Activated CD4-positive, CD25-positive, alpha-beta regulatory T cell treated with anti-CD3 and anti-CD28 coated beads, Interleukin-2, amount 50 U/mL, for 72 hours (primary cell): ENCODE measurements around the gene SNRNP70.
"Not testable (repeated sequence)": the region's sequence is repeated elsewhere in the genome, so short reads cannot be mapped to it uniquely, and the experiment has no call there.

Experiments
- DNase-seq: peaks from one replicate; pipeline ENCODE4 v3.0.0; 2021

The SNRNP70 gene, protein sequence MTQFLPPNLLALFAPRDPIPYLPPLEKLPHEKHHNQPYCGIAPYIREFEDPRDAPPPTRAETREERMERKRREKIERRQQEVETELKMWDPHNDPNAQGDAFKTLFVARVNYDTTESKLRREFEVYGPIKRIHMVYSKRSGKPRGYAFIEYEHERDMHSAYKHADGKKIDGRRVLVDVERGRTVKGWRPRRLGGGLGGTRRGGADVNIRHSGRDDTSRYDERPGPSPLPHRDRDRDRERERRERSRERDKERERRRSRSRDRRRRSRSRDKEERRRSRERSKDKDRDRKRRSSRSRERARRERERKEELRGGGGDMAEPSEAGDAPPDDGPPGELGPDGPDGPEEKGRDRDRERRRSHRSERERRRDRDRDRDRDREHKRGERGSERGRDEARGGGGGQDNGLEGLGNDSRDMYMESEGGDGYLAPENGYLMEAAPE

DNA sequence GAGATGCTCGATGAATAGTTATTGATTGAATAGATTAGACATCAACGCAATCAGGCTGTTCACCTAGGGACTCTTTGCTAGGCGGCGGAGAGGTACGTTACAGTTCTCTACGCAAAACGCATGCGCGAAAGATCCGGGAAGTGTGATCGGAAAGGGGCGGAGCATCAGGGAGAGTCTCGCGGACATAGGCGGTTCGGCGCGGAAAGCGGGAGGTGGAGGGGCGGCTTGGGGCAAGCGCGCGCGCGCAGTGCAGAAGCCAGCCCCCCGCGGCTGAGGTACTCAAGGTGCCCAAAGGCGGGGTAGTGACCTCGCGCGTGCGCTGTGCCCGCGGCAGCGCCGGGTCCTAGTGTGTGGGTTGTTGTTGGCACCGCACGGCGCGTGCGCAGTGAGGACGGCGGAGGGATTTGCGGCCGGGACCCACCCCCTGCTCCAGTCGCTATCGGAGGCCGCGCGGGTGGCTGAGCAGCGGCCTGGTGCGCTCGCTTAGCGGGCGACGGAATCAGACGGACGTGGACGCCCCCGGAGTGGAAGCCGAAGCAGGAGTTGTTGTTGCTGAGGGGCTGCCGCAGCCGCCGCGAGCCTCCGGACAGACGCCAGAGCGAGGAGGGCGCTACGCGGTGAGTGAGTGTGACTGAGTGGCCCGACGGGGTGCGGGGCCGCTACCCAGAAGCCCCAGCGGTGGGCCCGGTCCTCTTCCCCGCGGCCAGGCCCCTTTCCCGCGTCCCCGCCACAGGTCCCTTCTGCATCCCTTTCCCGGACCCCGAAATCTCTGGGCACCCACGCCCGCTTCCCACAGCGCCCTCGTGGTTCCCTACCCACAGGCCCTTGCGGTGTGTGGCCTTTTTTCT, at the start of gene SNRNP70:
Gene SNRNP70 (plus strand): TSS at position 432 of the 848 bp plus-strand sequence. CDS start 964 bp downstream, outside the sequence.
- DNase-seq: peak; percentile 99

DNA sequence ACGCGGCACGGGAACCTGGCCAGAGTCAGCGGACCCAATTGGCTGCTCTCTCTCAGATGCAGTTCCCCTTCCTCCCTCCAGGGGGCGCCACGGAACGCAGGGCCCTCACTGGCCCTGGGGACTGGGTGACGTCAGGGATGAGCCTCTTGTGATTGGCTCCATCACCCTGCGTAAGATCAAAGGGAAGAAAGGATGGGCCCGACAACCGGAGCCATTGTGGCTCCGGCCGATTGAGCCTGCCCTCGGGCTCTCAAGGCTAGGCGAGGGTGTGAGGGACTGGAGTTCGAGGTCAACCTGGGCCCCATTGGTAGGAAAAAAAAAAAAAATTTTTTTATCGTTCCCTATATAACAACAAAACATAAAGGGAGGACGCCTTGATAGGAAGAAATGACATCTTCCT, 48.4 kb upstream of the SNRNP70 start, which contains the start of gene CGB1:
Gene CGB1 (minus strand): TSS at position 81 of the 400 bp plus-strand sequence. CDS start 184 bp downstream, outside the sequence.
- peak; percentile 69 for DNase-seq

DNA sequence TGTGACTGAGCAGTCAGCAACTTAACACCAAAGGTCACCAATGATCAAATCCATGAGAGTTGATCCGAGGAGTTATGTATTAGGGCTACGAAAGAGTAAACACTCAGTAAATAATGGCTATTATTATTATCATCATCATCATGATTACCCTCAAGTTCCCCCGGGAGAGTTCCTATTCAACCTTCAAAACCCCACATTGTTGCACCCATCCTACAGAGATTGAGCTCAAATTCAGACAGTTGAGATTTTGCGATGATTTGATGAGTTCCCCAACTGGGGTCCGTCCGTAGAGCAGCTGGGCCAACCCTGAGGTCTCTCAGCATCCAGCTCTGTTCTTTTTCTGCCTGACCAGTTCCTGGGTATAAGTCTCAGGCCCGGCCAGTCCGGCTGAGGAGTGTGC, 47.1 kb upstream of the SNRNP70 start:
- not testable (repeated sequence) for DNase-seq

DNA sequence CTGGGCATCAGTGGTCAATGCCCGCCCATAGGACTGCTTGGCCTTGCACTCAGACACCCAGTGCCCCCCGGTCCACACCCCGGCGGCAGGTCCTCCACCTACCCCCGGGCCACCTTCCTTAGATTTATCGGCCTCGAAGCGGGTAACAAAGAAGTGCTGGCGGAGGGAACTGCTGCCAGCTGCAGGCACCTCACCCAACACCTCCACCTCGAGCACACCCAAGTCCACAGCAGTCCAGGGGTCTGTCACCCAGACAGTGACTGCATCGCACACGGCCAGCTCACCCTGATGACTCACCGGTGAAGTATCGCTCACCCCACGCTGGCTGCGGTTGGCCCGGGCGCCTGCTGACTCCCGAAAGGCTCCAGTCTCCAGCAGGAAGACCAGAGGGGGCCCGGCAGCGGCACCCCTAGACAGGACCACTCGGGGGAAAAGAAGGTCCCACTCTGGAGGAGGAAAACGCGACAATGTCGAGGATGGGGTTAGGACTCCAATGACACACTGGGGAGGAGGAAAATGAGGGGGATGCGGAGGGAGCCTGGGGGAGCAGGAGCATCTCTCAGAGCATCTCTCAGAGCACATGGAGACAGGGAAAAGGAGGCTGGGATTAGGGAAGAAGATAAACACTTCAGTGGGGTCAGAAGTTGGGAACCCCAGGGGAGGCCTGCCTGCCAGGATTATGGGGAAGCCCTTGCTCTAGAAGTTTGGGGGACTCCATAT, 46.5 kb upstream of the SNRNP70 start:
- not testable (repeated sequence) for DNase-seq

DNA sequence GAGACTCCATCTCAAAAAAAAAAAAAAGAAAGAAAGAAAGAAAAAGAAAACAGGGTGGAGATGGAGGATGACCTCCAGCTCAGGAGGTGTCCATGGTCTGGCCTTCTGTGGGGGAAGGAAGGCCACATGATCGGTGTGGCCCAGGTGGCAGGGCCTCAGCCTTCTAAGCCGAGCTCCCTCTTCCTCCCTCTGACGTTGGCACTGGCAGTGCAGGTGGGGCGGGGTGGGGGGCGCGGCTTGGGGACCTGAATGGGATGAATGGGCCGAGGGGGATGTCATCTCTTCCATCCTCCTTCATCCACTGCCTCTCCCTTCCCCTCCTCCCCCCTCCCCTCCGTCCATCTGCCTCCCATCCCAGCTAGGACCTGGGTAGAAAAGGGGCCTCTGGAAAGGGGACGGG, 45.5 kb upstream of the SNRNP70 start:
- not testable (repeated sequence) for DNase-seq

DNA sequence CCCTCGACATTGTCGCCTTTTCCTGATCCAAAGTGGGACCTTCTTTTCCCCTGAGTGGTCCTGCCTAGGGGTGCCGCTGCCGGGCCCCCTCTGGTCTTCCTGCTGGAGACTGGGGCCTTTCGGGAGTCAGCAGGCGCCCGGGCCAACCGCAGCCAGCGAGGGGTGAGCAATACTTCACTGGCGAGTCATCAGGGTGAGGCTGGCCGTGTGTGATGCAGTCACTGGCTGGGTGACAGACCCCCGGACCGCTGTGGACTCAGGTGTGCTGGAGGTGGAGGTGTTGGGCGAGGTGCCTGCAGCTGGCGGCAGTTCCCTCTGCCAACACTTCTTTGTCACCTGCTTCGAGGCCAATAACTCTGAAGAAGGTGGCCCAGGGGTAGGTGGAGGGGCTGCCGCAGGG, 43.1 kb upstream of the SNRNP70 start:
- DNase-seq: no peak

DNA sequence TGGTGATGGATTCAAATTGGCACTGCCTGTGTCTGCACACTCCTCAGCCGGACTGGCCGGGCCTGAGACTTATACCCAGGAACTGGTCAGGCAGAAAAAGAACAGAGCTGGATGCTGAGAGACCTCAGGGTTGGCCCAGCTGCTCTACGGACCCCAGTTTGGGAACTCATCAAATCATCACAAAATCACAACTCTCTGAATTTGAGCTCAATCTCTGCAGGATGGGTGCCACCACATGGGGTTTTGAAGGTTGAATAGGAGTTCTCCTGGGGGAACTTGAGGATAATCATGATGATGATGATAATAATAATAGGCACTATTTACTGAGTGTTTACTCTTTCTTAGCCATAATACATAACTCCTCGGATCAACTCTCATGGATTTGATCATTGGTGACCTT, 42.6 kb upstream of the SNRNP70 start:
- not testable (repeated sequence) for DNase-seq

DNA sequence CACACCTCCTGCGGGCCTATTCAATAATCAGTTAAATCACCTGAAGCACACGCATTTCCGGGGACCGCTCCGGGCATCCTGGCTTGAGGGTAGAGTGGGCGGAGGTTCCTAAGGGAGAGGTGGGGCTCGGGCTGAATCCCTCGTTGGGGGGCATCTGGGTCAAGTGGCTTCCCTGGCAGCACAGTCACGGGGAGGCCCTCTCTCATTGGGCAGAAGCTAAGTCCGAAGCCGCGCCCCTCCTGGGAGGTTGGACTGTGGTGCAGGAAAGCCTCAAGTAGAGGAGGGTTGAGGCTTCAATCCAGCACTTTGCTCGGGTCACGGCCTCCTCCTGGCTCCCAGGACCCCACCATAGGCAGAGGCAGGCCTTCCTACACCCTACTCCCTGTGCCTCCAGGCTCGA, 41.7 kb upstream of the SNRNP70 start, which contains the start of gene CGB5:
Gene CGB5 (plus strand): TSS at position 301 of the 400 bp plus-strand sequence. CDS start 362 bp downstream, outside the sequence.
- not testable (repeated sequence) for DNase-seq

DNA sequence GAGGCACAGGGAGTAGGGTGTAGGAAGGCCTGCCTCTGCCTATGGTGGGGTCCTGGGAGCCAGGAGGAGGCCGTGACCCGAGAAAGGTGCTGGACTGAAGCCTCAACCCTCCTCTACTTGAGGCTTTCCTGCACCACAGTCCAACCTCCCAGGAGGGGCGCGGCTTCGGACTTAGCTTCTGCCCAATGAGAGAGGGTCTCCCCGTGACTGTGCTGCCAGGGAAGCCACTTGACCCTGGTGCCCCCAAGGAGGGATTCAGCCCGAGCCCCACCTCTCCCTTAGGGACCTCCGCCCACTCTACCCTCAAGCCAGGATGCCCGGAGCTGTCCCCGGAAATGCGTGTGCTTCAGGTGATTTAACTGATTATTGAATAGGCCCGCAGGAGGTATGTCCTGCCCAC, 36.2 kb upstream of the SNRNP70 start, which contains the start of gene CGB8:
Gene CGB8 (minus strand): TSS at position 101 of the 400 bp plus-strand sequence. CDS start 372 bp downstream, outside the sequence.
- DNase-seq: not testable (repeated sequence)

DNA sequence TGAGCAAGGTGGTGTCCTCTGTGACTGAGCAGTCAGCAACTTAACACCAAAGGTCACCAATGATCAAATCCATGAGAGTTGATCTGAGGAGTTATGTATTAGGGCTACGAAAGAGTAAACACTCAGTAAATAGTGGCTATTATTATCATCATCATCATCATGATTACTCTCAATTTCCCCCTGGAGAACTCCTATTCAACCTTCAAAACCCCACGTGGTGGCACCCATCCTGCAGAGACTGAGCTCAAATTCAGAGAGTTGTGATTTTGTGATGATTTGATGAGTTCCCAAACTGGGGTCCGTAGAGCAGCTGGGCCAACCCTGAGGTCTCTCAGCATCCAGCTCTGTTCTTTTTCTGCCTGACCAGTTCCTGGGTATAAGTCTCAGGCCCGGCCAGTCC, 35.4 kb upstream of the SNRNP70 start:
- DNase-seq: not testable (repeated sequence)

DNA sequence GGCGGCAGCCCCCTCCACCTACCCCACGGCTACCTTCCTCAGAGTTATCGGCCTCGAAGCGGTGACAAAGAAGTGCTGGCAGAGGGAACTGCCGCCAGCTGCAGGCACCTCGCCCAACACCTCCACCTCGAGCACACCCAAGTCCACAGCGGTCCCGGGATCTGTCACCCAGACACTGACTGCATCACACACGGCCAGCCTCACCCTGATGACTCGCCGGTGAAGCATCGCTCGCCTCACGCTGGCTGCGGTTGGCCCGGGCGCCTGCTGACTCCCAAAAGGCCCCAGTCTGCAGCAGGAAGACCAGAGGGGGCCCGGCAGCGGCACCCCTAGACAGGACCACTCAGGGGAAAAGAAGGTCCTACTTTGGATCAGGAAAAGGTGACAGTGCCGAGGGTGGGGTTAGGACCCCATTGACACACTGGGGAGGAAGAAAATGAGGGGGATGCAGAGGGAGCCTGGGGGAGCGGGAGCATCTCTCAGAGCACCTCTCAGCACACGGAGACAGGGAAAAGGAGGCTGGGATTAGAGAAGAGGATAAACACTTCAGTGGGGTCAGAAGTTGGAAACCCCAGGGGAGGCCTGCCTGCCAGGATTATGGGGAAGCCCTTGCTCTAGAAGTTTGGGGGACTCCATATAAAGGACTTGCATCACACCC, 34.7 kb upstream of the SNRNP70 start:
- not testable (repeated sequence) for DNase-seq

DNA sequence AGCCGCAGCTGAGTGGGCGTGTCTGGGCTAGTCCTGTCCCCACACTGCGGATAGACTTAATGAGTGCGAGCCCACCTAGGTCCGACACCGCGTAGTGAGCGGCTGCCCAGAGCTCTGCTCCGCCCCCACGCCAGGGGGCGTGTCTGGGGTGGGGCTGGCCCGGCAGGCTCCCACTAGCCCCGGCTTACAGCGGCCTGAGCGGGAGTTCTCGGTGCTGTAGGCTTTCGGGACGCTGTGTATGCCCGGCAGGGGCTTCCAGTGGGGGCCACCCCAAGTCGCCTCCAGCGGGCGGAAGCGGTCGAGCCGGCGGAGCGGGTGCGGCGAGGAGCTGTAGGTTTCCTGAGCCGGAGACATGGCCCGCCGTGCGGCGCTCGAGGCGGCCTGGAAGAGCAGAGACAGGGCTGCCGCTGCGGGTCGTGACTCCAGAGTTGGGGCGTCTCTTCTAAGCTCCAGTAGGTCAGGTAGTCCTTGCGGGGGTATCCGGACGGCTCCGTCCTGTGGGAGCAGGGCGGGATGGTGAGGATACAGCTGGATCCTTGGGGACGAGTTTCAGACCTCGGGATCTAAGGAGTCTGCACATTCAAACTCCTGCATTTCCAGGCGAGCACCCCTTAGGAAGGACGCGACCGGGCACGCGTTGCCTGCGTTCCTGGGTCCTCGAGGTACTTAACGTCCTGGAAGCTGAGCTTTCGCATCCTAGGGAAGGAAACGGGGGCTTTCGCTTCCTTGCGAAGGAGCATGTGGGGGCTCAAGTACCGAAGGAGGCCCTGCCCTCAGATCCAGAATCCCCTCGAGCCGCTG, 28.9 kb upstream of the SNRNP70 start:
- peak; percentile 69 for DNase-seq

DNA sequence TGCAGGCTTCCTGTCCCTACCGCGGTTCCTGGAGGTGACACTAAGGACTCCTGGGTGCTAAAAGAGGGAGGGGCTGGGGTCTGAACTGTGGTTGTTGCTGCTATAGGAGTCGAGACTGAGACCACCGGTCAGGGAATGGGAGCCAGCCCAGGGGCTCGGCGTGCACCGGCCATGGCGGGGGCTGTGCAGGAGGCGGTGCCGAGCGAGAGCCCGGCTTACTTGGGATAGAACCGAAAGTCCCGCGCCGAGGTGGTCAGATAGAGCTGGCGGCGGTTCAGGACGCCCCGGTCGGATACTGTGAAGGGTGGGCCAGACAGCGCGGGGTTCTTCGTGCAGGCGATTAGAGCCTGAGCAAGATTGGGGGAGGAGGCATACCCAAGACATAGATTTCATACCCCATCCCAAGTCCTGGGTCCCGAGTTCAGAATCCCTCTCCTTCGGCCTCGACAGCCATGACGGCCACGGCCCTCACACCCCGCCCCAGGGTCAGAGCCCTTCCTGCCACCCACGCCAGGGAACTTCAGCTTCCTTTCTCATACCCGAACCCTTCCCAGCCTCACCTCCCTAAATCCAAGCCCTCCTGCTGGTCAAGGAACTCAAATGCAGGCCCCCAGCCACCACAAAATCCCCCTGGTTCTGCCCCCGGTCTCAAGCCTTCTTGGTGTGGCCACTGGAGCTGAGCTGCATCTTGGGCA, 28.2 kb upstream of the SNRNP70 start:
- DNase-seq: not testable (repeated sequence)

DNA sequence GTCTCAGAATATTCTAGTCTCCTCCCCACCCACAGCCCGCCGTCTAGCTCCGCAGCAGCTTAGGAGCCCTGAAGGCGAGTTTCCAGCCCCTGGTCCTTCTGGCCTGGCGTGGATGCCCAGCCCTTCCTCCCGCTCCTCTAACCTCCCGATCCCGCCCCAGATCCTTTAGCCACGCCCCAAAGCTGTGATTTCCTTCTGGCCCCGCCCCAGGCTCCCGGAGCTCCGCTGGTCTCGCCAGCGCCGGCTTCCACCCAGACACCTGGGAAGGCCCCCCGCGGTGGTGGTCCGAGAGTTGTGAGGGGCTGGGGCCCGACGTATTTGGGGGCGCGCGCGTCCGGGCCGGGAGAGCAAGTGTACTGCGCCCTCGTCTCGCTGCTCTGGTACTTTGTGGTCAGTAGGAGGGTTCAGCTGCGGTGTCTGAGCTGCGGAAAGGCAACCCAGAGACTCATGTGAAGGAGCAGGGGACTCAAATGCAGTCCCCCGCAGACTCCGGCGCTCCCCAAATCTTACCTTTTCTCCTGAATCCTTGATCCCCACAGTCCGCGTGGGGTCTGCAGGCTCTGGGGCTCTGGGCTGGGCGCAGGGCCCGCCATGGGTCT, 27.5 kb upstream of the SNRNP70 start, which contains the start of gene CGB7:
Gene CGB7 (minus strand): TSS at position 114 of the 599 bp plus-strand sequence. CDS start 2,374 bp downstream, outside the sequence.
- peak; percentile 40 for DNase-seq

DNA sequence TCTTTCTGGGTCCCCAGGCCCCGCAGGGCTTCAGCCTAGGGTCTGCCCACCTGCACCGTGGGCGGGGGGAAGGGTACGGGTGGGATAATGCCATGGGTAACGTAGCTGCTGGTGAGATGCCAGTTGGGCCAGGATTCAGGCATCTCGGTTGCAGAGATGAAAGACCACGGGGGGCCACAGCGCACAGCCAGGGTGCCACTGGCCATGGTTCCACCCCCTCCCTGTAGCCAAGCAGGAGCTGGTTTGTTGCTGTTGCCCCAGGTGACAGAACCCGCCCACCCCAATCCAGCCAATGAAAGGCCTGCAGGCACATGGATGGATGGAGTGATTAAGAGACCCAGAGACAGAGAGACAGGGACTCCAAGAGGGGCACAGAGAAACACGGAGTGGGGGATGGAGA, 26.7 kb upstream of the SNRNP70 start:
- DNase-seq: no peak

DNA sequence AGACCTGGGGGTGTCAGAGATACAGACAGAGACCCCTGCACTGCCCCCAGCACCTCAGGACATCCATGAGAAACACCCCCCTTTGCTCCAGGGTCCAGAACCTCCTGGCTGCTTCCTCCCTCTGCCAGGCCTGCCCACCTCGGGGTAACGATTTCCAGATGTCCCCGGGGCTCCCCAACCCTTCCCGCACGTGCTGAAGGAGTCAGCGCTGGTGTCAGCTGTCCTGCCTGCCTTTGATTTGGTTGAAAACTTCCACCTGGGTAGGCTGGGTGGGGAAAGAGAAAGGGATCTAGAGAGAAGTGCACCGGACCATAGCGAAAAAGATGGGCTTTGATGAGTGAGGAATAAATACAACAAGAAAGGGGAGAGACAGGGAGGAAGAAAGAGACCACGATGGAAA, 26.2 kb upstream of the SNRNP70 start:
- no peak for DNase-seq

DNA sequence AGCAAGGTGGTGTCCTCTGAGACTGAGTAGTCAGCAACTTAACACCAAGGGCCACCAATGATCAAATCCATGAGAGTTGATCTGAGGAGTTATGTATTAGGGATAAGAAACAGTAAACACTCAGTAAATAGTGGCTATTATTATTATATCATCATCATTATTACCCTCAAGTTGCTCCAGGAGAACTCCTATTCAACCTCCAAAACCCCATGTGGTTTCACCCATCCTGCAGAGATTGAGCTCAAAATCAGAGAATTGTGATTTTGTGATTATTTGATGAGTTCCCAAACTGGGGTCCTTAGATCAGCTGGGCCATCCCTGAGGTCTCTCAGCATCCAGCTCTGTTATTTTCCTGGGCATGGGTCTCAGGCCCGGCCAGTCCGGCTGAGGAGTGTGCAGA, 24.3 kb upstream of the SNRNP70 start:
- DNase-seq: no peak

DNA sequence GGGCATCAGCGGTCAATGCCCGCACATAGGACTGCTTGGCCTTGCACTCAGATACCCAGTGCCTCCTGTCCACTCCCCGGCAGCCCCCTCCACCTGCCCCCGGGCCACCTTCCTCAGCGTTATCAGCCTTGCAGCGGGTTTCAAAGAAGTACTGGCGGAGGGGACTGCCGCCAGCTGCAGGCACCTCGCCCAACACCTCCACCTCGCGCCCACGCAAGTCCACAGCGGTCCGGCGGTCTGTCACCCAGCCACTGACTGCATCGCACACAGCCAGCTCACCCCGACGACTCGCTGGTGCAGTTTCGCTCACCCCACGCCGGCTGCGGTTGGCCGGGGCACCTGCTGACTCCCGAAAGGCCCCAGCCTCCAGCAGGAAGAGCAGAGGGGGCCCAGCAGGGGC, 23.8 kb upstream of the SNRNP70 start:
- DNase-seq: no peak

DNA sequence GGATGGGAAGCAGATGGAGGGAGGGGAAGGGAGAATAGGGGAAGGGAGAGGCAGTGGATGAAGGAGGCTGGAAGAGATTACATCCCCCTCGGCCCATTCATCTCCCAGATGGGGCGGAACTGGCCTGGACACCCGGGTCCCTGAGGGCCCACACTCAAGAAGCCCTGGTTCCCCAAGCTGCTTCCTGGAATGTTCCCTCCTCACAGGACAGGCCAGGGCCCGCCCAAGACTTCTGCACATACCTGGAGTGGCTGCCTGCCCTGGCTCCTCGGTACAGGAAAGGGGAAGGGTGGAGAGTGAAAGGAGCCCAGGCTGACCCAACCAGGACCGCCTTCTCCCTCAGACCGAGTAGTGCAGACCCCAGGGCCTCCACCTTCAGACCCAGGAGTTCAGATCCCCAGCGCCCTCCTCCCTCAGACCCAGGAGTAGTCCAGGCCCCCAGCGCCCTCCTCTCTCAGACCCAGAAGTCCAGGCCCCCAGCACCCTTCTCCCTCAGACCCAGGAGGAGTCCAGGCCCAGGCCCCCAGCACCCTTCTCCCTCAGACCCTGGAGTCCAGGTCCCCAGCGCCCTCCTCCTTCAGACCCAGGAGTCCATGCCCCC, 21.1 kb upstream of the SNRNP70 start:
- no peak for DNase-seq
